ENCODE measurements around the gene FGD6.

FGD6 gene

DNA sequence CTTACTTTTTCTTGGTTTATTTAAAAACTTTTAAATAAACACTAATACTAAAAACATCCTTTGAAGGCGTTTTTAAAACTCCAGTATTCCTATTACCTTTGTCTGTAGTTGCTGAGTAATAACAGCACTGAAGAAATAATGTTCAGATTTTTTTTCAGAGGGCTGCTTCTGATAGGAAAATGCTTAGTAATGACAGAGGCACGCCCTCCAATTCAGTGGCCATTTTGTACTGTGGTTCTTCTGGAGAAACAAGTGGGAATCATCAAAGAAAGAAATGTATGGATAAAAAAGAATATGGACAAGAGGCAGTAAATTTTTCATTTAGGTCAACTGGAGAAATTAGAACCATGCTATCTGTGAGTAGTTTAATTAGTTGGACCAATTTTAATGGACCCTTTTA is 13.9 kb upstream of the FGD6 start:
- DNase-seq = no peak

DNA sequence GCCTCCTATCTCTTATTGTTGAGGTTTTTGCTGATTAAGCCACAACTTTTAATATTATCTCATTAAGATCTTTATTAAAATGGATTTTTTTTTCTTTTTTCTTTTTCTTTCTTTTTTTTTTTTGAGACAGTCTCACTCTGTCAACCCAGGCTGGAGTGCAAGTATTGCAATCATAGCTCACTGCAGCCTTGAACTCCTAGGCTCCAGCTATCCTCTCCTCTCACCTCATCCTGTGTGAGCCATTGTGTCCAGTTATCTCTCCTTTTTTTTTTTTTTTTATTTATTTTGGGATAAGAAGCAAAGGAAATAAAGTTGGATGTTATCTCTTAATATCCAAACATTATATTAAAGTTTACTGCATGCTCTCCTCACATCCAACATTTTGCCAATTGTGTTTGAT is 13.0 kb upstream of the FGD6 start:
- no peak for DNase-seq

- no peak for DNase-seq
Observed at GRCh38 chr12:95229636-95230035, 12.4 kb upstream of the FGD6 start.

DNA sequence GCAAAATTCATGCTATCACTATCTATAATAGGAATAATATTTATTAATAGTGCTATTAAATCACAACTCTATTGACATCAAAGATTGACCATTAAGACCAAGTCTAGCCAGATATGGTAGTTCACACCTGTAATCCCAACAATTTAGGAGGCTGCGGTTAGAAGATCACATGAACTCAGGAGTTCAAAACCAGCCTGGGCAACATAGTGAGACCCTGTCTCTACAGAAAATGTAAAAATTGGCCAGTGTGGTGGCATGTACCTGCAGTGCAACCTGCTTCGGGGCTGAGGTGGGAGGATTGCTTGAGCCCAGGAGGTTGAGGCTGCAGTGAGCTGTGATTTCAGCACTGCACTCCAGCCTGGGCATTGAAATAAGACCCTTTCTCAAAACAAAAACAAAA is 11.3 kb upstream of the FGD6 start:
- no peak for DNase-seq

GRCh38 chr12:95227818-95228356 is 10.6 kb upstream of the FGD6 start:
- no peak for DNase-seq

DNA sequence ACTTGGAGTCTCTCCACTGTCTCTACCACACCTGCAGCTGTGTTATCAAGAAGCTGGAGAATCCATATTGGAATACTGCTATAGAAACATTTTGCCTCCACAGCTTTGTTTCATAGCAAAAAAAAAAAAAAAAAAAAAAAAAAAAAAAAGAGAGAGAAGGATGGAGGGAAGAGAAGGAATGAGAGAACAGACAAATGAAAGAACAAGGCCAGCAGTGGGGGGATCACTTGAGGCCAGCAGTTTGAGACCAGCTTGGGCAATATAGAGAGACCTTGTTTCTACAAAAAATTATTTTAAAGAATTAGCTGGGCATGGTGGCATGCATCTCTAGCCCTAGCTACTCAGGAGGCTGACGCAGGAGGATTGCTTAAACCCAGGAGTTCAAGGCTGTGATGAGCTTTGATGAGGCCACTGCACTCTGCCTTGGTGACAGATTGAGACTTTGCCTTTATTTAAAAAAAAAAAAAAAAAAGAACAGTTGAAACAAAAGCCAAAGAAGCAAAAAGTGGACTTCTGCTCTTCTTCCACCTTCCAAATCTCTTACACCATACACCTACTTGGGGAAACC is 8.5 kb upstream of the FGD6 start:
- no peak for DNase-seq

GRCh38 chr12:95224202-95225170 is 7.2 kb upstream of the FGD6 start:
- no peak for DNase-seq

- DNase-seq = no peak
Observed at GRCh38 chr12:95220726-95221125, 3.5 kb upstream of the FGD6 start.

DNA sequence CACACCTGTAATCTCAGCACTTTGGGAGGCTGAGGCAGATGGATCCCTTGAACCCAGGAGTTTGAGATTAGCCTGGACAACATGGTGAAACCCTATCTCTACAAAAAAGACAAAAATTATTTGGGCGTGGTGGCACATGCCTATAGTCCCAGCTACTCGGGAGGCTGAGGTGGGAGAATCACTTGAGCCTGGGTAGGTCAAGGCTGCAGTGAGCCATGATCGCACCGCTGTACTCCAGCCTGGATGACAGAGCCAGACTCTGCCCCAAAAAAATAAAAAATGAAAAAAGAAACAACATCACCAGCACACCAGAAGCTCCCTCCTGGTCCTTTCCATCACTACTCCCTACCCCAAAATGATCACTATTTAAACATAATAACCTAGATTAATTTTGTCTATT is 2.9 kb upstream of the FGD6 start:
- DNase-seq = no peak

- DNase-seq = peak; percentile 87
Observed at GRCh38 chr12:95218150-95219133, 1.2 kb upstream of the FGD6 start.

GRCh38 chr12:95216711-95217376 is 423 bp downstream of the FGD6 start:
- DNase-seq = peak; percentile 88

GRCh38 chr12:95215949-95216348 is 1.3 kb downstream of the FGD6 start:
- DNase-seq = peak; percentile 61

DNA sequence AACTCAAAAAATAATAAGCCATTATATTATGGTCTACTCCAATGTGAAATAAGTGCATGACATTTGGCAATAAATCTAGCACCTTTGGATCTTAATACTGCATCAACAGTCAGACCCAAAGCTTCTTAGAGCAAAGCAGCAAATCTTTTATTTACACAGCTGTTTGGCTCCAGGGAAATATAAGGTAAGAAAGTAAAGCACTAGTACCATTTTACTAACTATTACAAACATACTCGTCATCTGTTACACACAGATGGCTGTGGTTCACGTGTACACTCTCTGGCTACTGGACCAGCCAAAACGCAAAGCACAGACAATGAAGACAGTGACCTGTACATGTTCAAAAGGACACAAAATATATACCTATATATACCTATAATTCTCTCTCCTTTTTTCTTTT is 2.8 kb downstream of the FGD6 start:
- no peak for DNase-seq

- no peak for DNase-seq
Observed at GRCh38 chr12:95213928-95214327, 3.3 kb downstream of the FGD6 start.

GRCh38 chr12:95213119-95213518 is 4.1 kb downstream of the FGD6 start:
- no peak for DNase-seq

DNA sequence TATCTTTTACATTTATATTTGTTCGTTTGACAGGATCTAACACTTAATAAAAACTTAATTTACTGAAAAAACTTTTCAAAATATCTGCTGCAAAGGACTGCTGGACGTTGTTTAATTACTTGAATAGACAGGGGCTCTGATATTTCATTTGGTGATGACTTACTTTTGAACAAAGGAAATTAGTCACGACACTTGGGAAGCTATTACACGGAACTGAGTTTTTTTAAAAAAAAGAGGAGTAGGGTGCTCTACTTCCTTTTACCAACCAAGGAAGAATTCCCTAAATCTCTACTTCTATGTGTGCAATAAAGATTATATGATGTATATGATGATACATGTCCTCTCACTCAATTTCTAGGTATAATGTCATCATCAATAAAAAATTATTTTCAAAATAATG is 4.7 kb downstream of the FGD6 start:
- DNase-seq = no peak

- no peak for DNase-seq
Observed at GRCh38 chr12:95208678-95209077, 8.6 kb downstream of the FGD6 start.

DNA sequence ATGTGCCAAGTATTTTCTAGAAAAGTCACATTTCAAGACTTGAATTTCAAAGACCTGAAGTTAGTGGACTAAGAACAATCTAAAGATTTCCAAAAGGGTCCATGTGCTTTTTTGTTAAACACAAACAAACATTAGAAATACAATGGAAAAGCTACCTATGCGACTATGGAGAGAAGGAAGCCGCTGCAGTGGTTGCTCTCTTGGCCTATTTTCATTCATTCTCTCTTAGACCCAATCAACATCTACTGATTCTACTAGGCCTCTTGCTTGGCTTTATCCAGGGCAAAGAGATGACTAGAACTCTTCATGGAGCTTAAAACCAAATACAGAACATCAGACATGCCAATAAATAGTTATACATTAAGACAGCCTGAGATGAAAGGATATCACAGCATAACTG is 9.9 kb downstream of the FGD6 start:
- no peak for DNase-seq

- DNase-seq = no peak
Observed at GRCh38 chr12:95206916-95207315, 10.4 kb downstream of the FGD6 start.

DNA sequence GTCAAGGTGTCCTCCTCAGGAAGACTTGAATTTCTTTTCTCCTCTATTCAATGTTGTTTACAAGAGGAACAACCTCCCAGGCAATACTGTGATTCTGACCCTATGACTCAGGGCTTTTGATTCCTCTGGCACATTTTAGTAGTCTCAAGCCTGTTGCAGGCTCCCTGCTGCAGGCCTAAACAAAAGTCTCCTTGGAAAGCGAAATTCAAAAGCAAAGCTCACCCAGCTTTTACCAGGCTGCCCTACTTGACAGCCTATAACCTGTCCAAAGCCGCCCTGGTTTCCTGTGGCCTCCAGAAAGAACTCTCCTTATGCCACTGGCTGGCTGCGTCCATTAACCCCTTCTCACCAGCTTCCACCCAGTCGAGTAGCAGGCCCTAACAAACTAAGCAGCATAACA is 11.6 kb downstream of the FGD6 start:
- no peak for DNase-seq

DNA sequence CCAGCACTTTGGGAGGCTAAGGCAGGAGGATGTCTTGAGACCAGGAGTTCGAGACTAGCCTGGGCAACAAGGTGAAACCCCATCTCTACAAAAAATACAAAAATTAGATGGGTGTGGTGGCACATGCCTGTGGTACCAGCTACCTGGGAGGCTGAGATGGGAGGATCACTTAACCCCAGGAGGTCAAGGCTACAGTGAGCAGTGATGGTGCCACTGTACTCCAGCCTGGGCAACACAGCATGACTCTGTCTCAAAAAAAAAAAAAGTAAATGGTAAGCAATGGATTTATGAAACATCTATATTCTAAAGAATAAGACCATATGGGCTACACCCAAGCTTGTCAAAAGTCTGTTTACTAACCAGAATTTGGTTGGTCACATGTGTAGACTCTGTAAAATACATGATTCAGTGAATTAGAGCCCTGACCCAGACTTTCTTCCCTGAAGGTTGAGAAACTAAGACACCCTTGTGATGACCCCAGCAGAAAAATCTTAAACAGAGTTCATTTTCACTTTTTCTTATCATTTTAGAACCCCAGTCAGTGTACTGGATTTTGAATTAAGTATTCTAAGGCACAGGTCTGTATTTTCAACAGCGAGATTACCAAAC is 12.1 kb downstream of the FGD6 start:
- DNase-seq = no peak

Data from eye (tissue), 1 donor.